Naive B cell (primary cell): ENCODE data around the gene SULF2. TPM values are rescaled to one million over a fixed set of nuclear protein-coding genes. Genes with fewer than 3 reads are reported as not detected.

ENCODE experiments used
- ATAC-seq, 2 donors: fragments of 150-1000 bp; cut with Tn5 transposase; 2 replicates each; pipeline ENCODE4 v1.10.0; 2021; ENCODE audit warnings: low read depth in 2 of 2, mild to moderate bottlenecking in 2 of 2, moderate library complexity in 2 of 2
- DNase-seq: peaks from one replicate; pipeline ENCODE4 v3.0.0; 2022
- H3K27ac Mint-ChIP-seq, 6 donors: one replicate each; pipeline ENCODE4 v1.8.0; 2020 to 2022; ENCODE audit warnings: mild to moderate bottlenecking in 6 of 6, mixed read lengths in 6 of 6, moderate library complexity in 5 of 6, inconsistent platforms in 2 of 6
- H3K27me3 Mint-ChIP-seq, 3 donors: one replicate each; pipeline ENCODE4 v1.8.0; 2021 to 2022; ENCODE audit warnings: mixed read lengths in 3 of 3, mild to moderate bottlenecking in 1 of 3
- H3K36me3 Mint-ChIP-seq, 2 donors: one replicate each; pipeline ENCODE4 v1.8.0; 2020 to 2022; ENCODE audit warnings: mixed read lengths in 2 of 2, inconsistent platforms in 1 of 2, mild to moderate bottlenecking in 1 of 2
- H3K4me1 Mint-ChIP-seq, 3 donors: one replicate each; pipeline ENCODE4 v1.8.0; 2020 to 2022; ENCODE audit warnings: mixed read lengths in 3 of 3, inconsistent platforms in 1 of 3, mild to moderate bottlenecking in 1 of 3, moderate library complexity in 1 of 3
- H3K4me3 Mint-ChIP-seq, 8 donors: one replicate each; pipeline ENCODE4 v1.8.0; 2020 to 2022; ENCODE audit warnings: mild to moderate bottlenecking in 8 of 8, mixed read lengths in 8 of 8, moderate library complexity in 8 of 8, inconsistent platforms in 2 of 8
- H3K9me3 Mint-ChIP-seq, 7 donors: one replicate each; pipeline ENCODE4 v1.8.0; 2020 to 2022; ENCODE audit warnings: mixed read lengths in 7 of 7, mild to moderate bottlenecking in 5 of 7, inconsistent platforms in 2 of 7, moderate library complexity in 1 of 7
- polyA plus RNA-seq, 6 donors: library from polyadenylated mRNA; unstranded; fragments of 300-500 nt; fragmentation: Illumina TruSeq; gene quantifications; one replicate each; pipeline ENCODE4 v1.2.3, GENCODE V29; 2021; ENCODE audit warnings: low read depth in 6 of 6

The SULF2 gene
- polyA plus RNA-seq, 6 donors from 2014 or later: 1.2 to 3.2 (median 2.6) TPM; not detected in 1

- Mint-ChIP-seq H3K36me3 (peaks cover 0 to 6% of the 10 kb centered on the region in 2 donors), H3K4me3 (peak overlapping the region; percentile 86 to 95 (median 91)), H3K9me3 (peaks cover 0 to 1% (median 0%) of the 10 kb centered on the region in 7 donors), H3K4me1 (peaks cover 19 to 23% (median 20%) of the 10 kb centered on the region in 3 donors), H3K27ac (peak overlapping the region in 3 of 6 donors; percentile 78 to 93 (median 84)), H3K27me3 (peaks cover 46 to 75% (median 71%) of the 10 kb centered on the region in 3 donors)
- ATAC-seq (no peak), DNase-seq (no peak)
Measured at GRCh38 chr20:47786765-47787107, 1.5 kb upstream of the SULF2 start.

GRCh38 chr20:47785854-47786764, 828 bp upstream of the SULF2 start:
- Mint-ChIP-seq H3K4me3 (peak overlapping the region; percentile 86 to 95 (median 91)), H3K4me1 (peaks cover 19 to 23% (median 20%) of the 10 kb centered on the region in 3 donors), H3K27me3 (peaks cover 40 to 74% (median 65%) of the 10 kb centered on the region in 3 donors), H3K36me3 (peaks cover 0 to 6% of the 10 kb centered on the region in 2 donors), H3K9me3 (peaks cover 0 to 1% (median 0%) of the 10 kb centered on the region in 7 donors), H3K27ac (peak overlapping the region in 5 of 6 donors; percentile 39 to 93 (median 78))
- peak; percentile 67 to 69 for ATAC-seq
- DNase-seq: peak; percentile 23

GRCh38 chr20:47784599-47785310, 526 bp downstream of the SULF2 start:
- Mint-ChIP-seq H3K27me3 (peaks cover 34 to 78% (median 59%) of the 10 kb centered on the region in 3 donors), H3K36me3 (peaks cover 0 to 6% of the 10 kb centered on the region in 2 donors)
- peak in 1 of 2 donors; percentile 14 for ATAC-seq

GRCh38 chr20:47783828-47784598, 1.3 kb downstream of the SULF2 start:
- no peak for ATAC-seq
- Mint-ChIP-seq H3K36me3 (peaks cover 0 to 6% of the 10 kb centered on the region in 2 donors), H3K4me3 (peak overlapping the region; percentile 63 to 87 (median 80)), H3K9me3 (peaks cover 0 to 1% (median 0%) of the 10 kb centered on the region in 7 donors), H3K4me1 (peaks cover 19 to 23% (median 20%) of the 10 kb centered on the region in 3 donors), H3K27ac (no peak overlapping the region), H3K27me3 (peaks cover 35 to 79% (median 61%) of the 10 kb centered on the region in 3 donors)
- DNase-seq: no peak

More at GRCh38 chr20:47784599-47785310, 526 bp downstream of the SULF2 start:
- Mint-ChIP-seq H3K9me3 (peaks cover 0 to 1% (median 0%) of the 10 kb centered on the region in 7 donors), H3K27ac (no peak overlapping the region), H3K4me1 (peaks cover 19 to 23% (median 20%) of the 10 kb centered on the region in 3 donors), H3K4me3 (peak overlapping the region; percentile 63 to 87 (median 80))
- no peak for DNase-seq

- ATAC-seq (no peak), DNase-seq (no peak)
- Mint-ChIP-seq H3K27ac (no peak overlapping the region), H3K9me3 (peaks cover 0 to 2% (median 0%) of the 10 kb centered on the region in 7 donors), H3K4me3 (peak overlapping the region in 4 of 8 donors; percentile 72 to 87 (median 79)), H3K27me3 (peaks cover 35 to 71% (median 54%) of the 10 kb centered on the region in 3 donors), H3K4me1 (peaks cover 19 to 23% (median 20%) of the 10 kb centered on the region in 3 donors), H3K36me3 (peaks cover 0 to 6% of the 10 kb centered on the region in 2 donors)
Measured at GRCh38 chr20:47782920-47783552, 2.2 kb downstream of the SULF2 start.

- peaks cover 2 to 11% of the 10 kb centered on the region in 2 donors for H3K36me3 Mint-ChIP-seq
- H3K4me1 Mint-ChIP-seq: peaks cover 19 to 23% (median 20%) of the 10 kb centered on the region in 3 donors
- no peak for ATAC-seq
- H3K4me3 Mint-ChIP-seq: no peak overlapping the region
- peaks cover 35 to 70% (median 58%) of the 10 kb centered on the region in 3 donors for H3K27me3 Mint-ChIP-seq
- peaks cover 0 to 5% (median 3%) of the 10 kb centered on the region in 7 donors for H3K9me3 Mint-ChIP-seq
- DNase-seq: no peak
- H3K27ac Mint-ChIP-seq: no peak overlapping the region
Measured at GRCh38 chr20:47782076-47782475, 3.2 kb downstream of the SULF2 start.

- DNase-seq: no peak
- Mint-ChIP-seq H3K27ac (no peak overlapping the region), H3K9me3 (peaks cover 0 to 9% (median 6%) of the 10 kb centered on the region in 7 donors), H3K4me1 (peaks cover 19 to 20% (median 19%) of the 10 kb centered on the region in 3 donors), H3K4me3 (no peak overlapping the region), H3K27me3 (peaks cover 34 to 71% (median 60%) of the 10 kb centered on the region in 3 donors), H3K36me3 (peaks cover 6 to 15% of the 10 kb centered on the region in 2 donors)
- ATAC-seq: no peak
Measured at GRCh38 chr20:47781632-47782031, 3.6 kb downstream of the SULF2 start.

GRCh38 chr20:47780720-47781389, 4.4 kb downstream of the SULF2 start:
- Mint-ChIP-seq H3K9me3 (peaks cover under 1 to 10% (median 6%) of the 10 kb centered on the region in 7 donors), H3K4me3 (no peak overlapping the region), H3K27ac (no peak overlapping the region), H3K4me1 (peaks cover 11 to 12% (median 11%) of the 10 kb centered on the region in 3 donors), H3K36me3 (peaks cover 7 to 11% of the 10 kb centered on the region in 2 donors), H3K27me3 (peaks cover 28 to 69% (median 54%) of the 10 kb centered on the region in 3 donors)
- no peak for DNase-seq
- ATAC-seq: no peak

GRCh38 chr20:47778398-47779354, 6.6 kb downstream of the SULF2 start:
- ATAC-seq (no peak), DNase-seq (no peak)
- H3K27me3 Mint-ChIP-seq: peaks cover 25 to 71% (median 39%) of the 10 kb centered on the region in 3 donors
- H3K27ac Mint-ChIP-seq: peak overlapping the region in 2 of 6 donors; percentile 39 to 44
- H3K4me1 Mint-ChIP-seq: peaks cover 0 to under 1% (median 0%) of the 10 kb centered on the region in 3 donors
- no peak overlapping the region for H3K4me3 Mint-ChIP-seq
- H3K9me3 Mint-ChIP-seq: peaks cover 2 to 21% (median 8%) of the 10 kb centered on the region in 7 donors
- peaks cover 10 to 13% of the 10 kb centered on the region in 2 donors for H3K36me3 Mint-ChIP-seq

- peaks cover 10 to 13% of the 10 kb centered on the region in 2 donors for H3K36me3 Mint-ChIP-seq
- ATAC-seq (no peak), DNase-seq (no peak)
- no peak overlapping the region for H3K4me3 Mint-ChIP-seq
- H3K27me3 Mint-ChIP-seq: peaks cover 21 to 63% (median 25%) of the 10 kb centered on the region in 3 donors
- H3K9me3 Mint-ChIP-seq: peaks cover 3 to 21% (median 9%) of the 10 kb centered on the region in 7 donors
- H3K4me1 Mint-ChIP-seq: no peaks in the 10 kb centered on the region
- no peak overlapping the region for H3K27ac Mint-ChIP-seq
Measured at GRCh38 chr20:47777220-47777619, 8.1 kb downstream of the SULF2 start.

- H3K9me3 Mint-ChIP-seq: peaks cover 3 to 21% (median 9%) of the 10 kb centered on the region in 7 donors
- DNase-seq: no peak
- H3K27me3 Mint-ChIP-seq: peaks cover 20 to 57% (median 21%) of the 10 kb centered on the region in 3 donors
- no peak overlapping the region for H3K27ac Mint-ChIP-seq
- no peak overlapping the region for H3K4me3 Mint-ChIP-seq
- H3K4me1 Mint-ChIP-seq: no peaks in the 10 kb centered on the region
- peaks cover 10 to 13% of the 10 kb centered on the region in 2 donors for H3K36me3 Mint-ChIP-seq
- no peak for ATAC-seq
Measured at GRCh38 chr20:47776639-47777038, 8.6 kb downstream of the SULF2 start.
